ENCODE data around the gene GTF2F2.
"Not testable (repeated sequence)": the region's sequence is repeated elsewhere in the genome, so short reads cannot be mapped to it uniquely, and the experiment has no call there.

Gene GTF2F2

GRCh38 chr13:45256254-45256653, 135.9 kb downstream of the GTF2F2 start:
- no peak for DNase-seq (ENCODE audit: low spot score)

GRCh38 chr13:45257638-45258333, 137.5 kb downstream of the GTF2F2 start:
- DNase-seq (ENCODE audit: low spot score) = no peak

DNA sequence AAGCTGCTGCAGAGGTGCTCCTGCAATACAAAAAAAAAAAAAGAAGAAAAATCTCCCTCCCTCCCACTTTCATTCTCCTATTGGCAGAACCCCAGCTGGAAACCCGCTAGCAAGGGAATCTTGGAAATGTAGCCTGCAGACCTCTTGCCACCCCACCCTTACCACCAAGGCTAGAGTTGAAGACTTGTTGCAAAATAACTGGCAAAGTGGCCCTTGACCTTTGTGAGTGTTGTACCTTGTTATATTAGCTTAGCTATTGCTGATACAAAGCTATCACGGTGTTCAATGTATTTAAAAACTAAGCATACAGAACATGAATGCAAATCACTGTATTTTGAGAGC, 138.0 kb downstream of the GTF2F2 start:
- no peak for DNase-seq (ENCODE audit: low spot score)

DNA sequence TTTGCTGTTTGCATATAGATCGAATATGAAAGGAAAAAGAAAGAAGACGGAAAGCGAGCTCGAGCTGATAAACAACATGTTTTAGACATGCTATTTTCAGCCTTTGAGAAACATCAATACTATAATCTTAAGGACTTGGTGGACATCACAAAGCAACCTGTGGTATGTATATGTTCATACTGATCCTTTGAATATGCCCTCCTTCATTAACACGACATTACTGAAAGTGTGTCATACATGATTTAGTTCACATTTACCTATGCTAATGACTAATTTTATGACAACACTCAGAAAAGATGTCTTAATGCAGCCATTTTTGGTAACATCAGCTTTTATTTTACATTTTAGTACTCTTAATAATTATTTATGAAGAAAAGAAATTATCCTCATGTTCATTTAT, 146.9 kb downstream of the GTF2F2 start:
- no peak for DNase-seq (ENCODE audit: low spot score)

DNA sequence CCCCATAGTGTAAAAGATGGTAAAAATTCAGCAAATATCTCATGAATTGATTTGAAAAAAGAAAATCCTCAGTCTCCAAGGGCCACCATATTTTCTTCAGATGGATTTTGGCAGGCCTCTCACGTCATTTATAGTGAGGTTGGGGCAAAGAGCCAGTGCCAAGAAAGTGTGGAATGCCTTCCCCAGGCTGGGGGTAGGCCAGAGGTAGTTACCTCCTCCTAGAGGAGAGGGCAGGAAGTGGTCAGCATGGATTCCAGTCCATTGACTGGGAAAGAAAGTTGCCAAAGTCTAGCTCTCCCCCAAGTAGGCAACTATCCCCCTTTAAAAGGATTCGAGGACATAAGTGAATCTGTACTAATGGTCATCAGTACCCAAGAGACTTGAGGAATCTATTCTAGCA, 148.9 kb downstream of the GTF2F2 start:
- DNase-seq (ENCODE audit: low spot score) = no peak

GRCh38 chr13:45276913-45277312, 156.6 kb downstream of the GTF2F2 start:
- DNase-seq (ENCODE audit: low spot score) = no peak

DNA sequence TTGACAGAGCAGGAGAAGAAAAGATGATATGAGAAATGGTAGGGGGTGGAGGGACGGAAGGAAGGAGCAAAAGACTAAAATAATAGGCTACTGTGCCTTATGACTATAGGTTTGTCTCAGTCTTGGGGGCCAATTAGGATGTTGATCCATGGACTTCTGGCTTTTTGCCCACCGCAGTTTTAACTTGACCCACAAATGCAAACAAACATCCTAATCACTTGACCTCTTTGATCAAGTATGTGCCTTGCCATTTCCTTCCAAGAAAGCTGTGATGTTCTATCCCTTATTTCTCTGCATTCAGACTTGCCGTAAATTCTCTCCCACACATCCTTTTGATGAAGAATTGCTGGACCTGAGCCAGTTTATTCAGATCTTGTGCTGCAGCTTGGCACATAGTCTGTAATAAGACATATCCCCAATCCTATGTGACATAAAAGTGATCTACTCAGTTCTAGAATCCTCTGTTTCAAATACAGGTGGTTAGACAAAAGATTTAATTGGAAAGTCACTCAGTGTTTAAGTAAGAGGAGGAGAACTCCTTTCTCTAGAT, 157.9 kb downstream of the GTF2F2 start:
- no peak for DNase-seq (ENCODE audit: low spot score)

DNA sequence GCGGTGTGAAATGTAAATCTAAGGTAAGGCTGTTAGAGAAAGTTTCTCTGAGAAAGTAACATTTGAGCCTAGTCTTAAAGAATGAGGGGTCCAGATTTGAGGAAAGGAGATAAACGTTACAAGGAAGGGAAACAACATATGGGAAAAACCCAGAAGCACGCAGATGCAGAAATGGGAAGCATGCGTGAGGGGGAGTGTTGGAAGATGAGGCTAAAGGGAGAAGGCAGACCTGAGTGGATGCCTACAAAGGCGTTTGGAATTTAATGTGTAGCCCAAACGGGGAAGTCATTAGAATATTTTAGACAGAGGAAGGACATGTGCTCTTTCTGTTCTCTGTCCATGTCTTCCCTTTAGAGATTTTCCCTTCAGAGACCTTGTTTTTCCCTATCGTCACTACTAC, 159.7 kb downstream of the GTF2F2 start:
- DNase-seq (ENCODE audit: low spot score) = no peak

- DNase-seq (ENCODE audit: low spot score) = peak; percentile 12
Observed at GRCh38 chr13:45280751-45281634, 160.7 kb downstream of the GTF2F2 start.

- DNase-seq (ENCODE audit: low spot score) = no peak
Observed at GRCh38 chr13:45282994-45283393, 162.7 kb downstream of the GTF2F2 start.

- no peak for DNase-seq (ENCODE audit: low spot score)
Observed at GRCh38 chr13:45289936-45290563, 169.7 kb downstream of the GTF2F2 start.

DNA sequence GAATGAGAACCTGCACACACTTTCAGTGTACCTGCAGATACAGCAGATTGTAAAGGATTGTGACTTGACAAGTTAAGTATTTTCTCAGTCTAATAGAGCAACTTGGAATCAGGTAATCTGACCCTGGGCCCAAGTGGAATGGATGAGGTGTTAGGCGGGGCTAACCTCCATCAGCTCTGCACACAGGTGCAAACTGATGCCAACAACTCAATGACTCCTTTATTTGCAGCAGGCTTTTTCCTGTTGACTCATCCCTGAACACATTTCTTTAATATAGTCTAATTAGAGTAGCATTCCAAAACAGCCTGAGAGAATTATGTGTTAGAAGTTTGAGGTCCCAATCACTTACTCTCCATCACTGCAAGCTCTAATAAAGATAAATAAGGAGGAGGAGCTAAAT, 171.9 kb downstream of the GTF2F2 start:
- no peak for DNase-seq (ENCODE audit: low spot score)

- no peak for DNase-seq (ENCODE audit: low spot score)
Observed at GRCh38 chr13:45295536-45295935, 175.2 kb downstream of the GTF2F2 start.

DNA sequence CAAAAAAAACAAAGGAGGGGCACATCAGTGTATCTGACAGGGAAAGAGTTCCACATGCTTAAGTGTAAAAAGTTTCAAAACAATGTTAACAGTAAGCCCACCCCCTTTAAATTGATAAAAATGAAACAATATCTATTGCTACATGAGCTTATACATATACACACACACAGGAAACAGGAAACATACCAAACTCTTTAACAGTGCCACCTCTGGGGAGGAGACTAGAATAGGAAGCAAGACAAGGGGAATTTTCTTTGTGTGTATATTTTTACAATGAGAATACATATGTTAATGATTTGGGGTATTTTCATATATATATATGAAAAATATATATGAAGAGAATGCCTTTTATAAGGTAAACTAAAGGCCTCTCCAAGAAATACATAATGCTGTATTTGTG, 175.9 kb downstream of the GTF2F2 start:
- peak; percentile 7 for DNase-seq (ENCODE audit: low spot score)

DNA sequence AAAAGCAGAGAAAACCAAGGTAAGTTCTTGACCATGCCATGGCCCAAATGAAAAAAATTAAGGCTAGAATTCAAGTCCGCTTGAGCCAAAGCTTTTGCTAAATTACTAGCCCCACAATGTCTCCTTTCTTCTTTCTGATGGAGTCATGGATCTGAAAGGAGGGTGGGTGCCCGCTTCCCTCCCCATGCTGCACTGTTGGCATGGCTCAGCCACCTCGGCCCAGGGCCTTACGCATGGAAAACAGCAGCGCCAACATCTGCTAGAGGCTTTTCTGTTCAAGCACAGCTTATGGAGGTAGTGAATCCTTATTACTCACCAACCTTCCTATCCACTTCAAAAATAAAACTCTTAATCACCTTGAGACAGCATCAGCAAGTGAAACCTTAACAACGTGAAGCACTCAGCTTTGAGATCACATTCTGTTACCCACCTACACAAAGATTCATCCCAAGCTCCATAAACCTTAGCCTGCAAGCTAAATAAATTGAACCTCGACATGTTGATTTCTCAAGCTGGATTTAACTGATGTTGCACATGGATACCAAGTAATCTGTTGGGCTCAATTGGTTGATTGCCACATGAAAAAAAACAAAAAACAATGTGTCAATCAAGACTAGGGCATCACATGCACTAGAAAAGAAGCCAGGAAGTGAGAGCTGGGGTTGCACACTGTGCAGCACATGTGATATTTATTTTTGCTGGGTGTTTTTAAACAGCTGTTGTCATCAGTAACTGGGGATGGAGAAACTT, 177.3 kb downstream of the GTF2F2 start:
- peak; percentile 25 for DNase-seq (ENCODE audit: low spot score)

GRCh38 chr13:45298206-45298505, 177.8 kb downstream of the GTF2F2 start:
- no peak for DNase-seq (ENCODE audit: low spot score)

- DNase-seq (ENCODE audit: low spot score) = not testable (repeated sequence)
Observed at GRCh38 chr13:45298550-45298949, 178.2 kb downstream of the GTF2F2 start.

DNA sequence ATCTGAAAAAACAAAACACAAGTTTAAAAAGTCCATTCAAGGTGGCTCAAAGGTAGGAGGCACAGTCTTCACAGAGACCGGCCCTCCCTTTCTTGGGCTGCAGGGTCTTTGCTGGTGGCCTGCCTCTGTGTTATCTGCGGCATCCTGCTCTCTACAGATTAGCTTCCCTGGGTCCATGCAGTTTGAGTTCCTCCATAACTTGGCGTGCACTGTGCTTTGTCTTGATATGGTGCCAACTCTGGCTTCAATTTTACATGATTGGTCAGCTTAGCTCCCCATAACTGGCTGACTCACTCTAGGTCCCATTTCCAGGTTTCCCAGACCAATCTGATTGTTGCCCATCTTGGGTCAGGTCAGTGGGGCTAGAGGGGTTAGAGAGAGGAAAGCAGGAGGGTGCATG, 178.9 kb downstream of the GTF2F2 start:
- DNase-seq (ENCODE audit: low spot score) = no peak

- DNase-seq (ENCODE audit: low spot score) = no peak
Observed at GRCh38 chr13:45300190-45300985, 180.1 kb downstream of the GTF2F2 start.

GRCh38 chr13:45301263-45301662, 181.0 kb downstream of the GTF2F2 start:
- no peak for DNase-seq (ENCODE audit: low spot score)

DNA sequence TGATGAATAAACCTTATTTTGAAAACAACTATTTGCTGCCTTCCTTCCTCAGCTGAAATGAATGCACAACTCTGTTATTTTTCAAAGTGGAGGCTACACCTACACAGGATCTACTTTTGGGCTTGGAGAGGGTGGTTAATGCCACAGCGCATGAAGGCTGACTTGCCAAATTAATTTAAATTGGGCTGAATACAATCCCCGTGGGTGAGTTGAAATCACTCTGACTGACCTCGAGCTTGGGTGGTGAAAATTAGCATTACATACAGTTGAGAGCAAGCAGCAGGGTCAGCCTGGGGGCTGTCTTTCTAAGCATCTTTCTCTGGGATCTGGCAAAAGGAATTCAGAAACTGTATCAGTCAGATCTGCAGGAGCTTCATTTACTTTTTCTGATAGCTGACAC, 182.2 kb downstream of the GTF2F2 start:
- no peak for DNase-seq (ENCODE audit: low spot score)
